GM23338 (cell line): ENCODE measurements around the gene TBC1D9B.

Experiments
- EZH2 ChIP-seq: fragments of 200-600 bp; sonication (generic); IDR thresholded peaks from one replicate; pipeline ENCODE4 v1.8.0; 2017; ENCODE audit warnings: antibody characterized with exemption, mild to moderate bottlenecking, low read depth; ENCODE audit not compliant: unreplicated experiment
- EZH2phosphoT487 ChIP-seq: fragments of 200-600 bp; sonication (generic); IDR thresholded peaks from one replicate; pipeline ENCODE4 v1.8.1; 2018; ENCODE audit warnings: antibody characterized with exemption; ENCODE audit not compliant: unreplicated experiment
- JUNB ChIP-seq: IDR thresholded peaks from one replicate; pipeline ENCODE4 v1.6.1; 2016; ENCODE audit warnings: antibody characterized with exemption; ENCODE audit not compliant: unreplicated experiment
- NANOG ChIP-seq: IDR thresholded peaks from 2 replicates; pipeline ENCODE4 v1.6.1; 2016; ENCODE audit warnings: antibody characterized with exemption, borderline replicate concordance
- POLR2AphosphoS5 ChIP-seq: IDR thresholded peaks from 2 replicates; pipeline ENCODE4 v1.6.1; 2016; ENCODE audit warnings: antibody characterized with exemption, low read depth
- STAT1 ChIP-seq: IDR thresholded peaks from one replicate; pipeline ENCODE4 v1.6.1; 2016; ENCODE audit warnings: antibody characterized with exemption; ENCODE audit not compliant: unreplicated experiment
- TF ChIP-seq, protein P1 (sequence below): IDR thresholded peaks from one replicate; pipeline ENCODE4 v1.6.1; 2018; ENCODE audit warnings: antibody characterized with exemption; ENCODE audit not compliant: unreplicated experiment
- TF ChIP-seq, protein P2 (sequence below), 2 experiments: fragments of 200-600 bp in 1 of 2; sonication (generic) in 1 of 2; conservative IDR thresholded peaks; 2 replicates each; pipeline versions ENCODE4 v1.5.1 to v1.6.1; 2016 to 2017; ENCODE audit warnings: antibody characterized with exemption in 2 of 2, low read depth in 2 of 2, mild to moderate bottlenecking in 2 of 2, moderate library complexity in 1 of 2
- TF ChIP-seq, protein P3 (sequence below): IDR thresholded peaks from 2 replicates; pipeline ENCODE4 v1.6.1; 2016; ENCODE audit warnings: antibody characterized with exemption

DNA sequence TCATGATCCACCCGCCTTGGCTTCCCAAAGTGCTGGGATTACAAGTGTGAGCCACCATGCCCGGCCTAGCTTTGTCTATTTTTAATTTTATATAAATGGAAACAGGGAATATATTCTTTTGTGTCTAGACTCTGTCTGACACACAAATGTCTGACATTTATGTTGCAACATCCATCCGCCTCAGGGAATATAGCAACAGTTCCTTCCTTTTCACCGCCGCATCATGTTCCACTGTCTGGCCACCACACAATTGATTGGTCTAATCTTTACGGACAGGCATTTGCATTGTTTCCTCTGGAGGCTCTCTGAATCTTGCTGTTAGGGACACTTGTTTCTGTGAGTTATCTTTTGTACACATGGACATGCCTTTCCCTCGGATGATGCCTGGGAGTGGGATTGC is 20.1 kb upstream of the TBC1D9B start:
- TF ChIP-seq, protein P1, sequence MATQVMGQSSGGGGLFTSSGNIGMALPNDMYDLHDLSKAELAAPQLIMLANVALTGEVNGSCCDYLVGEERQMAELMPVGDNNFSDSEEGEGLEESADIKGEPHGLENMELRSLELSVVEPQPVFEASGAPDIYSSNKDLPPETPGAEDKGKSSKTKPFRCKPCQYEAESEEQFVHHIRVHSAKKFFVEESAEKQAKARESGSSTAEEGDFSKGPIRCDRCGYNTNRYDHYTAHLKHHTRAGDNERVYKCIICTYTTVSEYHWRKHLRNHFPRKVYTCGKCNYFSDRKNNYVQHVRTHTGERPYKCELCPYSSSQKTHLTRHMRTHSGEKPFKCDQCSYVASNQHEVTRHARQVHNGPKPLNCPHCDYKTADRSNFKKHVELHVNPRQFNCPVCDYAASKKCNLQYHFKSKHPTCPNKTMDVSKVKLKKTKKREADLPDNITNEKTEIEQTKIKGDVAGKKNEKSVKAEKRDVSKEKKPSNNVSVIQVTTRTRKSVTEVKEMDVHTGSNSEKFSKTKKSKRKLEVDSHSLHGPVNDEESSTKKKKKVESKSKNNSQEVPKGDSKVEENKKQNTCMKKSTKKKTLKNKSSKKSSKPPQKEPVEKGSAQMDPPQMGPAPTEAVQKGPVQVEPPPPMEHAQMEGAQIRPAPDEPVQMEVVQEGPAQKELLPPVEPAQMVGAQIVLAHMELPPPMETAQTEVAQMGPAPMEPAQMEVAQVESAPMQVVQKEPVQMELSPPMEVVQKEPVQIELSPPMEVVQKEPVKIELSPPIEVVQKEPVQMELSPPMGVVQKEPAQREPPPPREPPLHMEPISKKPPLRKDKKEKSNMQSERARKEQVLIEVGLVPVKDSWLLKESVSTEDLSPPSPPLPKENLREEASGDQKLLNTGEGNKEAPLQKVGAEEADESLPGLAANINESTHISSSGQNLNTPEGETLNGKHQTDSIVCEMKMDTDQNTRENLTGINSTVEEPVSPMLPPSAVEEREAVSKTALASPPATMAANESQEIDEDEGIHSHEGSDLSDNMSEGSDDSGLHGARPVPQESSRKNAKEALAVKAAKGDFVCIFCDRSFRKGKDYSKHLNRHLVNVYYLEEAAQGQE = no peak
- TF ChIP-seq EZH2phosphoT487 = no peak
- TF ChIP-seq, protein P2, sequence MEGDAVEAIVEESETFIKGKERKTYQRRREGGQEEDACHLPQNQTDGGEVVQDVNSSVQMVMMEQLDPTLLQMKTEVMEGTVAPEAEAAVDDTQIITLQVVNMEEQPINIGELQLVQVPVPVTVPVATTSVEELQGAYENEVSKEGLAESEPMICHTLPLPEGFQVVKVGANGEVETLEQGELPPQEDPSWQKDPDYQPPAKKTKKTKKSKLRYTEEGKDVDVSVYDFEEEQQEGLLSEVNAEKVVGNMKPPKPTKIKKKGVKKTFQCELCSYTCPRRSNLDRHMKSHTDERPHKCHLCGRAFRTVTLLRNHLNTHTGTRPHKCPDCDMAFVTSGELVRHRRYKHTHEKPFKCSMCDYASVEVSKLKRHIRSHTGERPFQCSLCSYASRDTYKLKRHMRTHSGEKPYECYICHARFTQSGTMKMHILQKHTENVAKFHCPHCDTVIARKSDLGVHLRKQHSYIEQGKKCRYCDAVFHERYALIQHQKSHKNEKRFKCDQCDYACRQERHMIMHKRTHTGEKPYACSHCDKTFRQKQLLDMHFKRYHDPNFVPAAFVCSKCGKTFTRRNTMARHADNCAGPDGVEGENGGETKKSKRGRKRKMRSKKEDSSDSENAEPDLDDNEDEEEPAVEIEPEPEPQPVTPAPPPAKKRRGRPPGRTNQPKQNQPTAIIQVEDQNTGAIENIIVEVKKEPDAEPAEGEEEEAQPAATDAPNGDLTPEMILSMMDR (conservative IDR thresholded peaks at IDR 0.05; ENCODE audit: low read depth in 2 of 2) = no peak
- TF ChIP-seq JUNB = no peak
- TF ChIP-seq POLR2AphosphoS5 = no peak
- TF ChIP-seq EZH2 = no peak
- TF ChIP-seq STAT1 = no peak
- no peak for TF ChIP-seq NANOG
- TF ChIP-seq, protein P3, sequence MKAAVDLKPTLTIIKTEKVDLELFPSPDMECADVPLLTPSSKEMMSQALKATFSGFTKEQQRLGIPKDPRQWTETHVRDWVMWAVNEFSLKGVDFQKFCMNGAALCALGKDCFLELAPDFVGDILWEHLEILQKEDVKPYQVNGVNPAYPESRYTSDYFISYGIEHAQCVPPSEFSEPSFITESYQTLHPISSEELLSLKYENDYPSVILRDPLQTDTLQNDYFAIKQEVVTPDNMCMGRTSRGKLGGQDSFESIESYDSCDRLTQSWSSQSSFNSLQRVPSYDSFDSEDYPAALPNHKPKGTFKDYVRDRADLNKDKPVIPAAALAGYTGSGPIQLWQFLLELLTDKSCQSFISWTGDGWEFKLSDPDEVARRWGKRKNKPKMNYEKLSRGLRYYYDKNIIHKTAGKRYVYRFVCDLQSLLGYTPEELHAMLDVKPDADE = no peak
